Activated CD8-positive, alpha-beta memory T cell treated with anti-CD3 and anti-CD28 coated beads for 36 hours (primary cell): ENCODE data around the gene PARP11. TPM values are rescaled to one million over a fixed set of nuclear protein-coding genes. Genes with fewer than 3 reads are reported as not detected.

Source experiments
- CTCF ChIA-PET: fragments of 350-600 bp; sonication (Branson Sonifier 250); formaldehyde crosslinking; loops from one replicate; lab custom pipeline; 2021; ENCODE audit warnings: antibody characterized with exemption; lab: Charles Lee
- POLR2A ChIA-PET: fragments of 350-600 bp; sonication (Branson Sonifier 250); formaldehyde crosslinking; loops from one replicate; lab custom pipeline; 2021; ENCODE audit warnings: antibody characterized with exemption; lab: Charles Lee
- total RNA-seq, 2 experiments: library from RNA; stranded (reverse); gene quantifications; one replicate each; pipeline ENCODE4 v1.2.3, GENCODE V29; 2021

PARP11 gene
- total RNA-seq, 2 experiments from 2014 or later = 12.4 to 12.5 TPM

DNA sequence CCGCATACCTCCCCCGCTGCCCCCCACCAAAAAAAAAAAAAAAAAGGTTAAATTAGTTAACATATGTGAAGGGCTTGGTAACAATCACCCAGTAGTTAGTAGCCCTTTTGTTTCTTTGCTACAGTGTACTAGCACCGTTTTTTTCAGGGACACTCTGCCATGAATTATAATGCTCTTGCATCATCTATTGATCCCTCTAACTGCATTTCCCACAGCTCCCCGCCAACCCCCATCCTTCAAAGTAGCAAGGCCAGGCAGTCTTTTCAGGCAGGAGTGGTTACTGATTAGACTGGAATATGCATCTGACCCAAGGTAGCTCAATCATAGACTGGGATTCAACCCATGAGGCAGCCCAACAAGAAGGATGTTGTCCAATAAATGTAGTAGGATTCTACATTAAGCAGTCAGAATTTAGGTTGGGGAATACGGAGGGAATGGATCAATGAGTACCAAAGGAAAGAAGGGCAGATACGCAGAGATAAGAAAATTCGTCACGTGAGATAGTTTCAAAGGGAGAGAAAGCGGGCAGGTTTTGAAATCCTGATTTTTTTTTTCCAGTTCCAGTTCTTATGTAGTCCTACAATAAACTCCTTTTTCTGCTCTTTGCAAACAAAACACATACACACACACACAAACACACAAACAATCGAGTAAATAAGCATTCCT lies 80.4 kb downstream of the PARP11 start:
- POLR2A ChIA-PET = no interaction called here
- CTCF ChIA-PET = no interaction called here

DNA sequence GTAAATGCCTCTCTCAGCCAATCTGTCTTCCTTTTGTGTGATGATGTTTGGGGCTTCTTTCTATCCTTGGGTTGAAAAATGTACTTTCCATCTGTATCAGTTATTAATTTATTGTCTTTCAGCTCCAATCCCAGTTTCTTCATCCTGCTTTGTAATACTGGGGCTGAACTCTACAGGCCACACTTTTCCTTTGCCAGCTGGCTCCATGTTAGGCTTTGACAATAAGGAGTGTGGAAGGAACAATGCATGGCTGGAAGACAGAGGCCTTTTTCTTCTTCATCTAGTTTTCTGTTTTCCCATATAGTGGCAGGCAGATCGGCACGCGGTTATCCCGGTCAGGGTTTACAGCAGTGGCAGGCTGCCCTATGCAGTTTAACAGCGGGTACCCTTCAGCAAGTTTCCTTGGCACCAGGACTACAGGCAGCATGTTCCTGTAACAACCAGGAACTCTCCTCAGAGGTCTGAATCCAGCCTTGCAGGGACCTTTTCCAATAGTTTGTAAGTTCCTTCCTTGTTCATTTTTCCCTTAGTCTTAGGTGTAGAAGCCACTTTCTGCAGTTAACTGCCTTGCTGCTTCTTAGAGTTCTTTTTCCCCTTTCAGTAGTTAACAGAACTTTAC lies 81.8 kb downstream of the PARP11 start:
- ChIA-PET CTCF (no interaction called here), POLR2A (interaction anchor here (0.7 kb wide), 1 partner anchor 1265 kb away, joined by 3 read pairs; no protein-coding TSS in a partner anchor)

DNA sequence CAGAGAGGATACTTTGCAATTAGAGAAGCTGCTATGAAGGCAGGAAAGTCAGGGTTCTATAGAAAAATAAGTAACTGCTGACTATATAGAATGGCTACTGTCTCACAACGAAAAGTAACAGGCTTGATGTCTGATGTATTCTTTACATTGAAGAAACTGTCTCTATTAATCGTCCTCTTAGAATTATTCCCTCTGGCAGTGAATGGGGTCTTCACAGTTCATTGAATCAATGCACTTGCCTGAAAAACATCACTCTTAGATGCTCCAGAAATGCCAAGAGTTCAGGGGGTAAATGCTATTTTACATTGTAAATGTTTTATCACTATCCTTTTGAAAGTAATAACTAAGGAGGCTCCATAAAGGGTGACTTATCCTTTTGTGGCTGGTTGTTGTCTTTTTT lies 82.6 kb downstream of the PARP11 start:
- ChIA-PET POLR2A (interaction anchor here (0.7 kb wide), 1 partner anchor 1266 kb away, joined by 3 read pairs; no protein-coding TSS in a partner anchor), CTCF (no interaction called here)

DNA sequence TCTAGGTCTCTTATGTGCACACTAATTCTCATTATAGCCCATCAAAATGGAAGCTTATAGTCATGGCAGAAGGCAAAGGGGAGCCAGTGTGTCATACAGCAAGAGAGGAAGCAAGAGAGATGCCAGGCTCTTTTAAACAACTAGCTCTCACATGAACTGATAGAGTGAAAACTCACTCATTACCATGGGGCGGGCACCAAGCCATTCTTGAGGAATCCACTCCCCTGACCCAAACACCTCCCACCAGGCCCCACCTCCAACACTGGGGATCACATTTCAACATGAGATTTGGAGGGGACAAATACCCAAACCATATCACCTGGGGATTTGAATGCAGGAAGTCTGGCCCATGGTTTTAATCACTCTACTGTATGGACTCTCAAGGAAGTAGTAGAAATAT lies 83.4 kb downstream of the PARP11 start:
- POLR2A ChIA-PET = no interaction called here
- CTCF ChIA-PET = interaction anchor here (0.6 kb wide), 1 partner anchor 69 kb away, joined by 3 read pairs; no protein-coding TSS in a partner anchor

DNA sequence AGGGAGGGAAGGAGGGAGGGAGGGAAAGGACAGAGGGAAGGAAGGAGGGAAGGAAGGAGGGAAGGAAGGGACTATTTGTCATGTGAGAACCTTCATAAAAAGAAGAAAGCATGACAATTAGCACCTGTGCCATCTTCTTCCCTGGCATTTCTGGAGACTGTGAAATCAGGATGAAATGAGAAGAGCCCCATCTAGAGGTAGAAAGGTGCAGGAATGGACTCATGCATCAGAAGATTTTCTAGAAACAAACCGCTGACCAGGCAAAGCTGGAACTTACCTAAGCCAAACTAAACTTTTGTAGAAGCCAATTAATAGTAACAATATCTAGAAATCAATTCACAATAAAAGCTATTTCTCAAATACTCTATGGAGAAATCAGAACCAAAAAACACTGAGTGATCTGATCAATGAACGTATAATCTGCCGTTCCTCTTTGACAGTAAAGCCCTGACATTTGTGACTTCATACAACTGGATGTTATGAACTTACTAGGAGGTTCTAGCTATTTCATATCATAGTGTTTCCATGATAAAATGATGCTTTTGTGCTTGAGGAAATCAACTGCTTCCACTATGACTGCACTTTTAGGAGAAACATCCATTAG lies 95.9 kb downstream of the PARP11 start:
- ChIA-PET POLR2A (no interaction called here), CTCF (interaction anchor here (0.8 to 1.2 kb wide), 4 partner anchors 19 to 477 kb away, joined by 3 to 6 read pairs (median 4); no protein-coding TSS in a partner anchor)

DNA sequence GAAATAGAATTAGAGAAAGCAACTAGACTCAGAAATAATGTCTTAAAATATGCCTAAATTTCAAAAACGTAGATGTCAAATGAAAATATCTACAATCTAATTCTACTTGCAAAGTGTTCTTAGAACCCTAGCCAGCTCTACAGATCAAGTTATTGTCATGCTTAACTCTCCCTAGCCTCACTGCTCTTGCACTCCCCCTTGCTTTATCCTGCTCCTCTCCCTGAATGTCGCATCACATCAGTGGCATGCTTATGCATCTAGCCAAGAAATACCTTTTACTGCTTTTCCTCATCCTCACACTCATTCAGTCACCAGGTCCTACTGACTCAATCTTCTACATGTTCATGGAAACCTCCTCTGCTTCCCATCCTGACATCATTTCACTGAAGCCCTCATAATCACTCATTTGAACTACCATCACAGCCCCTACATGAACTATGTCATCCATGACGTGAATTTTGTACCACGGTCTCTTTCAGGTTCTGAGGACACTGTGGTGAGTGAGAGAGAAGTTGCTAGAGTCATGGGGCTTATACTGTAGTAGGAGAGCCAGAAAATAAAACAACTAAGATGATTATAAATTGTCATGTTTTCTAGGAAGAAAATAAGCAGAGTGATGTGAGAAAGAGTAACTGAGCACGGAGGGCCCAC lies 97.7 kb downstream of the PARP11 start:
- CTCF ChIA-PET = interaction anchor here (1.4 kb wide), 1 partner anchor 475 kb away, joined by 5 read pairs; no protein-coding TSS in a partner anchor
- POLR2A ChIA-PET = no interaction called here

DNA sequence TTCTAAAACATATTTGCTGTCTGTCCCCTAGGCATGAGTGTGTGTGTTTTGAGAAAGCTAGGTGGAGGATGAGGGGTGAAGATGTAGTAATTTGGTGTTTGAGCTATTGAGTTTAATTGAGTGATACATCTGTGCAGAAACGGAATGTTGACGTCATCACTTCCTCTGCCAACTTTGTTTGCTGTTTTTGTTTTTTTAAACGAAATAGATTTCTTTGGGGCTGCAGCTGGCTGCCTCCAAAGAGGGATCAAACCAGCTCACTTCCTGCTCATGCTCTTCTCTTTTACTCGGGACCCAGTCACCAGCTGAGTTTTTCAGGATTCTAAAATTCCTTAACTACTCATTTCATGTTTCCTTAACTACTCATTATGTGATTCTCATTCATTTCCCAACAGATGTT lies 100.8 kb downstream of the PARP11 start:
- POLR2A ChIA-PET = interaction anchor here (0.7 to 1.1 kb wide), 2 partner anchors 44 to 105 kb away, joined by 3 read pairs; no protein-coding TSS in a partner anchor

DNA sequence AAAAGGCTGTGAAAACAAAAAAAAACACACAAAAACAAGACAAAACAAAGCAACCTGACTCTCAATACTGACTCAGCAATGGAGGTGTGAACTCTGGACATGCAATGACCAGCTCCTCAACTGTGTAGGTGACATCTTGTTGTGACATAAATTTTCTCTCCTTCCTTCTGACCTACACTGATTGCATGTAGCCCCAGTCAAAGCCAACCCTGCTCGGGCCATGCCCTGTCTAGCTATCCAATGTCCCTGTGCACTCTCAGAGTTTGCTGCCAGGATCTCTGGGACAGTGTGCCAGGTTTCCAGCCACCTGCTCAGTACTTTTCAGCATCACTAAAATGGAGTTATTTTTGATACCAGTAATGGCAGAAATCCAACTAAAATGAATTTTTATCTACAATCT lies 101.3 kb downstream of the PARP11 start:
- POLR2A ChIA-PET = interaction anchor here (0.7 to 1.1 kb wide), 3 partner anchors 18 to 105 kb away, joined by 3 read pairs; no protein-coding TSS in a partner anchor
- CTCF ChIA-PET = interaction anchor here (1.3 to 1.8 kb wide), 3 partner anchors 19 to 472 kb away, joined by 3 to 8 read pairs (median 4); partner anchors contain the start of gene CRACR2A

More for the DNA sequence above, 100.8 kb downstream of the PARP11 start:
- CTCF ChIA-PET = interaction anchor here (1.3 to 1.8 kb wide), 3 partner anchors 20 to 472 kb away, joined by 3 to 8 read pairs (median 4); partner anchors contain the start of gene CRACR2A

DNA sequence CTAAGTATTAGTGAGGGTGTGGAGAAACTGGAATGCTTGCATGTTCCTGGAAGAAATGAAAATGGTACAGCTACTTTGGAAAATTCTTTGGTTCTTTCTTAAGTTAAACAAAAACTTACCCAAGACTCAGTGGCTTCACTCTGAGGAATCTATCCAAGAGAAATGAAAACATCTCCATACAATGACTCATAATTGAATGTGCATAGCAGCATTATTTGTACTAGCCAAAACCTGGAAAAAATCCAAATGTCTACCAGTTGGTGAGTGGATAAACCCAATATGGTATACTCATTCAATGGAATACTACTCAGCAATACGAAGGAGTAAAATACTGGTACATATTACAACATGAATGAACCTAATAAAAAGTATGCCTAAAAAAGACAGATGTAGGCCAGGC lies 102.3 kb downstream of the PARP11 start:
- POLR2A ChIA-PET = interaction anchor here (0.8 kb wide), 1 partner anchor 17 kb away, joined by 3 read pairs; no protein-coding TSS in a partner anchor
- CTCF ChIA-PET = interaction anchor here (1.6 to 1.8 kb wide), 2 partner anchors 18 to 113 kb away, joined by 3 to 4 read pairs; partner anchors contain the start of gene CRACR2A

DNA sequence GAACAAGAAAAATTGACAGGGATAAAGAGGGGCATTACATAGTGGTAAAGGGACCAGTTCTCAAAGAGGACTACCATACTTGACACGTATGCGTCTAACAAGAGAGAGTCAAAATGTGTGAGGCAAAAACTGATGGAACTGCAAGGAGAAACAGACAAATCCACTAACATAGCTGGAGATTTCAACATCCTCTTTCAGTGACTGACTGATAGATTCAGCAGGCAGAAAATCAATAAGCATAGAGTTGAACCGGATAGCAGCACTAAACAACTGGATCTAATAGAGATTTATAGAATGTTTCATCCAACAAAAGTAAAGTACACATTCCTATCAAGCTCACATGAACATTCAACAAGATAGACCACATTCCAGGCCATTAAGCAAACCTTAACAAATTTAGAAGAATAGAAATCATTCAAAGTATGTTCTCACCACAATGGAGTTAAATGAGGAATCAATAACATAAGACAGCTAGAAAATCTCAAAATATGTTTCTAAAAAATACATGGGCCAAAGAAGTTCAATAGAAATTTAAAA lies 104.2 kb downstream of the PARP11 start:
- POLR2A ChIA-PET = no interaction called here
- CTCF ChIA-PET = no interaction called here

DNA sequence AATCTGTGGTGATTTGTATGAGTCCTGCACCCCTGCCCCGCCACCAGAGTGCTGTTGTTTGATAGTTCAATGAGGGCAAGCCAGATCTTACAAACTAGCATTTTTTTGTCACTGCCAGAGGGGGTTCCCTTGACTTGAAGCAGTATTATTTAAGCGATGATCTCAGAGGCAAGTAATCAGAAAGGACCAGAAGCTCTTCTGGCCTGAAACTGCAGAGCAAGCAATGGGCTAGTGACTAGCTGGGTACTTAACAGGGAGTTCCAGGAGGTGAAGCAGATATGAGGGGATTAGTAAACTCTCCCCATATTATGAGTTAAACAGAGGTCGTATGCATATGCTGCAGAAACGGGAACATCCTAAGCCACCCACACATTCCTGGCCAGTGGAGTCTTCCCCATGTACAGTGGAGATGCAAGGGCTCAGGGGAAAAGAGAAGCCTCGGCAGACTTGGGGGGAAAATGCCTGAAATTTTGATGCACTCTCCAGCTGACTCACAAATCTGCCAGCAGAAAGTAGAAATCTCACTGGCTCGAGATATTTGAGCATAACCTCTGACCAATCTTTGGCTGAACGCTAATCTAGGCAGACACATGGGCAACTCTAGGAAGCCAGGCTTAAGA lies 112.0 kb downstream of the PARP11 start:
- ChIA-PET CTCF (no interaction called here), POLR2A (no interaction called here)

DNA sequence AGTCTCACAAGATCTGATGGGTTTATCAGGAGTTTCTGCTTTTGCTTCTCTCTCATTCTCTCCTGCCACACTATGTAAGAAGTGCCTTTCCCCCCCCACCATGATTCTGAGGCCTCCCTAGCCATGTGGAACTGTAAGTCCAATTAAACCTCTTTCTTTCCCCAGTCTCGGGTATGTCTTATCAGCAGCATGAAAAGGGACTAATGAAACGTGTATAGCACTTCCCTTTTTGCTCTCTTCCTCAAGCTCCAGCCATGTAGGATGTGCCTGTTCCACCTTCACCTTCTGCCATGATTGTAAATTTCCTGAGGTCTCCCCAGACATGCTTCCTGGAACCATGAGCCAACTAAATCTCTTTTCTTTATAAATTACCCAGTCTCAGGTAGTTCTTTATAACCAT lies 113.3 kb downstream of the PARP11 start:
- ChIA-PET POLR2A (no interaction called here), CTCF (no interaction called here)

Other genes with a start within 250 kb of the PARP11 start
- 10 to 100 TPM; 33.2 to 33.5 TPM for gene CRACR2A, start 120.3 kb downstream of the PARP11 start, total RNA-seq